Measurements from ENCODE around the gene MYO16. TPM values are rescaled to one million over a fixed set of nuclear protein-coding genes. Genes with fewer than 3 reads are reported as not detected.

Gene MYO16
- total RNA-seq, 1 donor from 2014 or later: 2.3 TPM

- H3K4me1 Mint-ChIP-seq (ENCODE audit: low read depth): no peaks in the 10 kb centered on the region
These were observed 201.5 kb downstream of the MYO16 start for GRCh38 chr13:108830916-108831315.

GRCh38 chr13:108833531-108833930 lies 204.1 kb downstream of the MYO16 start:
- H3K9me3 Mint-ChIP-seq (ENCODE audit: low read depth): peaks cover 4% of the 10 kb centered on the region
- no peaks in the 10 kb centered on the region for H3K27me3 Mint-ChIP-seq
- H3K27ac Mint-ChIP-seq: no peak overlapping the region
- no peaks in the 10 kb centered on the region for H3K4me1 Mint-ChIP-seq (ENCODE audit: low read depth)
- DNase-seq (ENCODE audit: low spot score, unreplicated experiment): no peak
- TF ChIP-seq, protein P1, sequence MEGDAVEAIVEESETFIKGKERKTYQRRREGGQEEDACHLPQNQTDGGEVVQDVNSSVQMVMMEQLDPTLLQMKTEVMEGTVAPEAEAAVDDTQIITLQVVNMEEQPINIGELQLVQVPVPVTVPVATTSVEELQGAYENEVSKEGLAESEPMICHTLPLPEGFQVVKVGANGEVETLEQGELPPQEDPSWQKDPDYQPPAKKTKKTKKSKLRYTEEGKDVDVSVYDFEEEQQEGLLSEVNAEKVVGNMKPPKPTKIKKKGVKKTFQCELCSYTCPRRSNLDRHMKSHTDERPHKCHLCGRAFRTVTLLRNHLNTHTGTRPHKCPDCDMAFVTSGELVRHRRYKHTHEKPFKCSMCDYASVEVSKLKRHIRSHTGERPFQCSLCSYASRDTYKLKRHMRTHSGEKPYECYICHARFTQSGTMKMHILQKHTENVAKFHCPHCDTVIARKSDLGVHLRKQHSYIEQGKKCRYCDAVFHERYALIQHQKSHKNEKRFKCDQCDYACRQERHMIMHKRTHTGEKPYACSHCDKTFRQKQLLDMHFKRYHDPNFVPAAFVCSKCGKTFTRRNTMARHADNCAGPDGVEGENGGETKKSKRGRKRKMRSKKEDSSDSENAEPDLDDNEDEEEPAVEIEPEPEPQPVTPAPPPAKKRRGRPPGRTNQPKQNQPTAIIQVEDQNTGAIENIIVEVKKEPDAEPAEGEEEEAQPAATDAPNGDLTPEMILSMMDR (IDR thresholded peaks at IDR 0.05; ENCODE audit: unreplicated experiment): no peak
- H3K4me3 Mint-ChIP-seq (ENCODE audit: low read depth): no peak overlapping the region
- H3K36me3 Mint-ChIP-seq (ENCODE audit: insufficient read depth): no peaks in the 10 kb centered on the region

More at GRCh38 chr13:108830916-108831315, 201.5 kb downstream of the MYO16 start:
- H3K27ac Mint-ChIP-seq: no peak overlapping the region
- no peaks in the 10 kb centered on the region for H3K36me3 Mint-ChIP-seq (ENCODE audit: insufficient read depth)
- H3K27me3 Mint-ChIP-seq: no peaks in the 10 kb centered on the region
- TF ChIP-seq, protein P1 (IDR thresholded peaks at IDR 0.05; ENCODE audit: unreplicated experiment): no peak
- no peak overlapping the region for H3K4me3 Mint-ChIP-seq (ENCODE audit: low read depth)
- peaks cover 6% of the 10 kb centered on the region for H3K9me3 Mint-ChIP-seq (ENCODE audit: low read depth)
- DNase-seq (ENCODE audit: low spot score, unreplicated experiment): no peak

DNA sequence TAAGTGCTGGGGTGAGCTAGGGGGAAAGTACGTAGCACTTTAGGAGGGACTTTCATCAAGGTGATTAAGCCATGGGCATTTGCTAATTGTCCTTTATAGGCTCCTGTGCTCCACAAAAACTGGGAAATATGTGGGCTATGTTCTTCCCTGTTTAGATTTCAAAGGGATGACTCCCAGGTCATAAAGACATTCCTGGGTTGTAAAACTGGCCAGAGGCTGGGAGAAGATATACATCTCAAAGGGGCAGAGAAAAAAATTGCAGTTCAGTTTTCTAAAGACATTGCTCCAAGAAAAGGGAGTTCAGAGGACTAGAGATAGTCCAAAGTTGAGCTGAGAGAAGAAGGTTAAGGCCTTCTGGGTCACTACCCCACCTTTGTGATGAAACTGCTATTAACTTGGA lies 204.8 kb downstream of the MYO16 start:
- H3K4me3 Mint-ChIP-seq (ENCODE audit: low read depth): no peak overlapping the region
- H3K27me3 Mint-ChIP-seq: no peaks in the 10 kb centered on the region
- peaks cover 3% of the 10 kb centered on the region for H3K9me3 Mint-ChIP-seq (ENCODE audit: low read depth)
- TF ChIP-seq, protein P1 (IDR thresholded peaks at IDR 0.05; ENCODE audit: unreplicated experiment): no peak
- H3K27ac Mint-ChIP-seq: no peak overlapping the region
- H3K4me1 Mint-ChIP-seq (ENCODE audit: low read depth): no peaks in the 10 kb centered on the region
- H3K36me3 Mint-ChIP-seq (ENCODE audit: insufficient read depth): no peaks in the 10 kb centered on the region
- DNase-seq (ENCODE audit: low spot score, unreplicated experiment): no peak

DNA sequence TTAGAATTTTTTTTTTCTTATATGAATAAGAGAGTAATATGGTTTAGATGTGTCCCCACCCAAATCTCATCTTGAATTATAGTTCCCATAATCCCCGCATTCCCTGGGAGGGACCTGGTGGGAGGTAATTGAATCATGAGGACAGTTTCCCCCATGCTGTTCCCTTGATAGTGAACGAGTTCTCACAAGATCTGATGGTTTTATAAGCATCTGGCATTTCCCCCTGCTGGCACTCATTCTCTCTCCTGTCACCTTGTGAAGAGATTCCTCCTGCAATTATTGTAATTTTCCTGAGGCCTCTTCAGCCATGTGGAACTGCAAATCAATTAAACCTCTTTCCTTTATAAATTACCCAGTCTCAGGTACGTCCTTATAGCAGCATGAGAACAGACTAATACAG lies 205.7 kb downstream of the MYO16 start:
- Mint-ChIP-seq H3K36me3 (ENCODE audit: insufficient read depth) (no peaks in the 10 kb centered on the region), H3K27me3 (no peaks in the 10 kb centered on the region), H3K4me1 (ENCODE audit: low read depth) (no peaks in the 10 kb centered on the region), H3K4me3 (ENCODE audit: low read depth) (no peak overlapping the region), H3K27ac (no peak overlapping the region), H3K9me3 (ENCODE audit: low read depth) (no peaks in the 10 kb centered on the region)
- no peak for DNase-seq (ENCODE audit: low spot score, unreplicated experiment)
- TF ChIP-seq, protein P1 (IDR thresholded peaks at IDR 0.05; ENCODE audit: unreplicated experiment): no peak

GRCh38 chr13:108850691-108851090 lies 221.3 kb downstream of the MYO16 start:
- Mint-ChIP-seq H3K27me3 (no peaks in the 10 kb centered on the region), H3K4me1 (ENCODE audit: low read depth) (peaks cover 7% of the 10 kb centered on the region)

More at GRCh38 chr13:108850691-108851090, 221.3 kb downstream of the MYO16 start:
- Mint-ChIP-seq H3K4me3 (ENCODE audit: low read depth) (no peak overlapping the region), H3K27ac (no peak overlapping the region), H3K9me3 (ENCODE audit: low read depth) (no peaks in the 10 kb centered on the region), H3K36me3 (ENCODE audit: insufficient read depth) (no peaks in the 10 kb centered on the region)
- TF ChIP-seq, protein P1 (IDR thresholded peaks at IDR 0.05; ENCODE audit: unreplicated experiment): no peak
- no peak for DNase-seq (ENCODE audit: low spot score, unreplicated experiment)

Data from progenitor cell of endocrine pancreas (in vitro differentiated cells).